ENCODE measurements around the gene DGKH. TPM values are rescaled to one million over a fixed set of nuclear protein-coding genes. Genes with fewer than 3 reads are reported as not detected.
"Not testable (repeated sequence)": the region's sequence is repeated elsewhere in the genome, so short reads cannot be mapped to it uniquely, and the experiment has no call there.

The DGKH gene
- total and polyA plus RNA-seq, 9 donors, result 2.4 to 5.1 (median 2.8) TPM

GRCh38 chr13:42125046-42125445 lies 76.6 kb downstream of the DGKH start:
- Histone ChIP-seq H3K4me1 (ENCODE audit: control insufficient read depth, insufficient read depth, low read length) (no peaks in the 10 kb centered on the region), H3K9me3 (replicated peaks; ENCODE audit: control insufficient read depth, low read depth, low read length) (no peaks in the 10 kb centered on the region), H3K27me3 (ENCODE audit: control insufficient read depth, insufficient read depth, low read length) (no peaks in the 10 kb centered on the region), H3K27ac (ENCODE audit: low read length) (no peak overlapping the region), H3K4me3 (ENCODE audit: low read length) (no peak overlapping the region), H3K36me3 (ENCODE audit: control insufficient read depth, insufficient read depth, low read length) (peaks cover under 1% of the 10 kb centered on the region)
- DNase-seq, result no peak
- 75% methylated on average over 2 of the region's 2 CpGs for whole genome bisulfite sequencing (ENCODE audit: insufficient coverage)

DNA sequence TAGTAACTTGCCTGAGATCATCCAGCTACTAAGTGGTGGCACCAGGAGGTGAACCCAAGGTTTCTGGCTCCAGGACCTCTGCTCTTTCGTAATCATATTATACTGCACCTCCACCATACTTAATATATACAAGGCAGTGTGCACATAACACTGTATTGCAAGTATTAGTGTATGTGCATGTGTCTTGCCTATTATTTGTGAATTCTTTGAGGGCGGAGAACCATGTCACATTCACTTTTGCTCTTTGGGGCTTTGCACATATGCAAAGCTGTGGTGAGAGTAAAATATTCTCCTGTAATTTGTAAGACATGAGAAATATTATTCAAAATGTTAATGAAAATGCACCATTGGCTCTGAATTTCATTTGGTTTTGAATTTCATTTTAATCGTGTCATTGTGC lies 78.6 kb downstream of the DGKH start:
- Histone ChIP-seq H3K4me3 (ENCODE audit: low read length) (no peak overlapping the region), H3K36me3 (ENCODE audit: control insufficient read depth, insufficient read depth, low read length) (peaks cover 3% of the 10 kb centered on the region), H3K4me1 (ENCODE audit: control insufficient read depth, insufficient read depth, low read length) (no peaks in the 10 kb centered on the region), H3K9me3 (replicated peaks; ENCODE audit: control insufficient read depth, low read depth, low read length) (no peaks in the 10 kb centered on the region), H3K27me3 (ENCODE audit: control insufficient read depth, insufficient read depth, low read length) (no peaks in the 10 kb centered on the region), H3K27ac (ENCODE audit: low read length) (no peak overlapping the region)
- DNase-seq, result no peak
- WGBS (ENCODE audit: insufficient coverage), result 100% methylated on average over 1 of the region's 3 CpGs

- WGBS (ENCODE audit: insufficient coverage), result 80% methylated on average over 1 of the region's 3 CpGs
- Histone ChIP-seq H3K36me3 (ENCODE audit: control insufficient read depth, insufficient read depth, low read length) (peaks cover 3% of the 10 kb centered on the region), H3K27me3 (ENCODE audit: control insufficient read depth, insufficient read depth, low read length) (no peaks in the 10 kb centered on the region), H3K4me1 (ENCODE audit: control insufficient read depth, insufficient read depth, low read length) (no peaks in the 10 kb centered on the region), H3K4me3 (ENCODE audit: low read length) (no peak overlapping the region), H3K27ac (ENCODE audit: low read length) (no peak overlapping the region), H3K9me3 (replicated peaks; ENCODE audit: control insufficient read depth, low read depth, low read length) (no peaks in the 10 kb centered on the region)
- DNase-seq, result no peak
Observed at GRCh38 chr13:42129033-42129432, 80.6 kb downstream of the DGKH start.

DNA sequence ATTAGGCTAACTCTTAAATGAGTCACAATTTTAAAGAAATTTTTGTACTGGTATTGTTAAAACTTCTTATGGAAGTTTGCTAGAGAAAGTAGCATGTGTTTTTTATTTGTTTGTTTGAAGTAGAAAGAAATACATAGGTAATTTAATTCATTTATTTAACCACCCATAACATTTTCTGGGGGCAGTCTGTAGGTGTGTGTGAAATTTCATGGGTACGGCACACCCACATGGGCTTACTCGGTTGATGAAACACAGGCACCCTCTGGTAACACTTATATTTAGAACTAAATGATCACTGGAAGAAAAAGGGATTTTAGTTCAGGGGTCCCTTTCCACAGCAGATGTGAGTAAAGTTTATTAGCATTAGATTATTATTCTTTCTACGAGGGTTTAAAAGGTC lies 88.1 kb downstream of the DGKH start:
- DNase-seq, result no peak
- no peak overlapping the region for H3K4me3 ChIP-seq (ENCODE audit: low read length)
- no peaks in the 10 kb centered on the region for H3K27me3 ChIP-seq (ENCODE audit: control insufficient read depth, insufficient read depth, low read length)
- no peaks in the 10 kb centered on the region for H3K36me3 ChIP-seq (ENCODE audit: control insufficient read depth, insufficient read depth, low read length)
- no CpG with 5 or more reads among the region's 3 CpGs for WGBS (ENCODE audit: insufficient coverage)
- H3K4me1 ChIP-seq (ENCODE audit: control insufficient read depth, insufficient read depth, low read length), result no peaks in the 10 kb centered on the region
- H3K27ac ChIP-seq (ENCODE audit: low read length), result no peak overlapping the region
- no peaks in the 10 kb centered on the region for H3K9me3 ChIP-seq (replicated peaks; ENCODE audit: control insufficient read depth, low read depth, low read length)

DNA sequence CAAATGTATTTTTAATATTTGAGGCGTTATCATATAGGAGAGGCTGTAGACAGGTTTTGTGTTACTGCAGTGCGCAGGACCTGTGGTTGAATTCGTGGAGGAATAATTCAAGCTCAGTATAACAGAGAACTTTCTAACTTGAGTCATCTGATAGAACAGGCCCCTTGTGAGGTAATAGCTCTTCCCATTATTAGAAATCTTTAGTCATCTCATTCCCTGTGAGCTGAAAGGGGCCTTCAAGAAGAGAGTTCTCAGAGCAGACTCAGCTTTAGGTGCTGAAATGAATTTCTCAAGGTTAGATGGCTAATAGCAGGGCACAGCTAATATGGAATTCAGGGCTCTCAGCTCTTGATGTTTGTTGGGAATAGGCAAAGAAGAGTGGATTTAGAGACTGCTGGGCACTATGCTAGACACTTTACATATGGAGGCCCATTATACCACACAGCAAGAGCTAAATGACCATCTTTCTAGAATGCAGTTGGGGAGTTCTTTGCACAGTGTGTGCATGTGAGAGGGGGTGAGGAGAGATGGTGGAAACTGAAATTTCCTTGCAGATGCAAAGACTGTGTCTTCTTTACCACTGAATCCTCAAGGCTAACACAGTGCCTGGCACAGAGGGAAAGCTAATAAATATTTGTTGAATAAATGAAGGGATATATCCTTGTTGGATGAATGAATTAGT lies 89.5 kb downstream of the DGKH start:
- H3K9me3 ChIP-seq (replicated peaks; ENCODE audit: control insufficient read depth, low read depth, low read length), result no peaks in the 10 kb centered on the region
- no peak overlapping the region for H3K27ac ChIP-seq (ENCODE audit: low read length)
- no peaks in the 10 kb centered on the region for H3K4me1 ChIP-seq (ENCODE audit: control insufficient read depth, insufficient read depth, low read length)
- H3K27me3 ChIP-seq (ENCODE audit: control insufficient read depth, insufficient read depth, low read length), result no peaks in the 10 kb centered on the region
- no peak for DNase-seq
- H3K4me3 ChIP-seq (ENCODE audit: low read length), result no peak overlapping the region
- no CpG with 5 or more reads among the region's 3 CpGs for WGBS (ENCODE audit: insufficient coverage)
- no peaks in the 10 kb centered on the region for H3K36me3 ChIP-seq (ENCODE audit: control insufficient read depth, insufficient read depth, low read length)

GRCh38 chr13:42140494-42140893 lies 92.0 kb downstream of the DGKH start:
- DNase-seq, result no peak
- Histone ChIP-seq H3K27ac (ENCODE audit: low read length) (no peak overlapping the region), H3K4me3 (ENCODE audit: low read length) (no peak overlapping the region), H3K9me3 (replicated peaks; ENCODE audit: control insufficient read depth, low read depth, low read length) (no peaks in the 10 kb centered on the region), H3K36me3 (ENCODE audit: control insufficient read depth, insufficient read depth, low read length) (no peaks in the 10 kb centered on the region), H3K4me1 (ENCODE audit: control insufficient read depth, insufficient read depth, low read length) (no peaks in the 10 kb centered on the region), H3K27me3 (ENCODE audit: control insufficient read depth, insufficient read depth, low read length) (no peaks in the 10 kb centered on the region)
- no CpG with 5 or more reads among the region's 2 CpGs for WGBS (ENCODE audit: insufficient coverage)

- not testable (repeated sequence) for H3K4me1 ChIP-seq (ENCODE audit: control insufficient read depth, insufficient read depth, low read length); H3K4me3 ChIP-seq (ENCODE audit: low read length); H3K27me3 ChIP-seq (ENCODE audit: control insufficient read depth, insufficient read depth, low read length); H3K36me3 ChIP-seq (ENCODE audit: control insufficient read depth, insufficient read depth, low read length); H3K27ac ChIP-seq (ENCODE audit: low read length); H3K9me3 ChIP-seq (replicated peaks; ENCODE audit: control insufficient read depth, low read depth, low read length); DNase-seq
- no CpG with 5 or more reads among the region's 2 CpGs for WGBS (ENCODE audit: insufficient coverage)
Observed at GRCh38 chr13:42141052-42141451, 92.6 kb downstream of the DGKH start.

GRCh38 chr13:42146359-42146758 lies 97.9 kb downstream of the DGKH start:
- DNase-seq, result no peak
- Histone ChIP-seq H3K27me3 (ENCODE audit: control insufficient read depth, insufficient read depth, low read length) (no peaks in the 10 kb centered on the region), H3K36me3 (ENCODE audit: control insufficient read depth, insufficient read depth, low read length) (no peaks in the 10 kb centered on the region), H3K4me3 (ENCODE audit: low read length) (no peak overlapping the region), H3K4me1 (ENCODE audit: control insufficient read depth, insufficient read depth, low read length) (no peaks in the 10 kb centered on the region), H3K27ac (ENCODE audit: low read length) (no peak overlapping the region), H3K9me3 (replicated peaks; ENCODE audit: control insufficient read depth, low read depth, low read length) (no peaks in the 10 kb centered on the region)
- no CpG with 5 or more reads among the region's 2 CpGs for WGBS (ENCODE audit: insufficient coverage)

DNA sequence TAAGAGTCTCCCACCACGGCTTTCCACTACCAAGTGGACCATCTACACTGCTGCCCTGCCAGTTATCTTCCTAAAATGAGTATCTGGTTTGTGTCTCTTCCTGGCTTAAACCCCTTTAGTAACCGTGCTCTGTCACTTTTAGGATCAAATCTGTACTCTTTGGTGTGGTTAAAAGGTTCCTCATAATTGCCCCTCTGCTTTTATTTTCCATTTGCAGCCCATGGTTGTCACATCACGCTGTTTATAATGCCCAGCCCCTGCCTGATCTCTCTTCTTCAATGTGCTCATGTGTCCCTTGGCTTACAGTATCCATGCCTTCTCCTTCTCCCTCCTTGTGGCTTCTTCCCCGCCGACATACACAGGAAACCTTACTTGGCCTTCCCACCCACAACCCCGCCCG lies 100.1 kb downstream of the DGKH start:
- Histone ChIP-seq H3K27me3 (ENCODE audit: control insufficient read depth, insufficient read depth, low read length) (no peaks in the 10 kb centered on the region), H3K27ac (ENCODE audit: low read length) (no peak overlapping the region), H3K36me3 (ENCODE audit: control insufficient read depth, insufficient read depth, low read length) (no peaks in the 10 kb centered on the region), H3K9me3 (replicated peaks; ENCODE audit: control insufficient read depth, low read depth, low read length) (no peaks in the 10 kb centered on the region), H3K4me1 (ENCODE audit: control insufficient read depth, insufficient read depth, low read length) (no peaks in the 10 kb centered on the region), H3K4me3 (ENCODE audit: low read length) (no peak overlapping the region)
- no peak for DNase-seq
- WGBS (ENCODE audit: insufficient coverage), result 86% methylated on average over 4 of the region's 7 CpGs

- no peaks in the 10 kb centered on the region for H3K36me3 ChIP-seq (ENCODE audit: control insufficient read depth, insufficient read depth, low read length)
- 100% methylated on average over 3 of the region's 4 CpGs for WGBS (ENCODE audit: insufficient coverage)
- no peak for DNase-seq
- no peaks in the 10 kb centered on the region for H3K4me1 ChIP-seq (ENCODE audit: control insufficient read depth, insufficient read depth, low read length)
- H3K27ac ChIP-seq (ENCODE audit: low read length), result no peak overlapping the region
- H3K4me3 ChIP-seq (ENCODE audit: low read length), result no peak overlapping the region
- no peaks in the 10 kb centered on the region for H3K27me3 ChIP-seq (ENCODE audit: control insufficient read depth, insufficient read depth, low read length)
- H3K9me3 ChIP-seq (replicated peaks; ENCODE audit: control insufficient read depth, low read depth, low read length), result no peaks in the 10 kb centered on the region
Observed at GRCh38 chr13:42149136-42149535, 100.7 kb downstream of the DGKH start.

DNA sequence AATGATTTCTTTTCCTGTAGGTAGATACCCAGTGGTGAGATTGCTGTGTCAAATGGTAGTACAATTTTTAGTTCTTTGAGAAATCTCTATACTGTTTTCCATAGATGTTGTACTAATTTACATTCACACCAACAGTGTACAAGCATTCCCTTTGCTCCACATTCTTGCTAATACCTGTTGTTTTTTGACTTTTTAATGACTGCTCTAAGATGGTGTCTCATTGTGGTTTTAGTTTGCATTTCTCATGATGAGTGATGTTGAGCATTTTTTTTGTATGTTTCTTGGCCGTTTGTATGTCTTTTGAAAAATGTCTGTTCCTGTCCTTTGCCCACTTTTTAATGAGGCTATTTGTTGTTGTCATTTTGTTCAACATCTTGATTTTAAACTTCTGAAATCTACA lies 103.3 kb downstream of the DGKH start:
- WGBS (ENCODE audit: insufficient coverage), result no CpG with 5 or more reads among the region's 1 CpG
- Histone ChIP-seq H3K4me3 (ENCODE audit: low read length) (no peak overlapping the region), H3K27me3 (ENCODE audit: control insufficient read depth, insufficient read depth, low read length) (no peaks in the 10 kb centered on the region), H3K4me1 (ENCODE audit: control insufficient read depth, insufficient read depth, low read length) (no peaks in the 10 kb centered on the region), H3K36me3 (ENCODE audit: control insufficient read depth, insufficient read depth, low read length) (no peaks in the 10 kb centered on the region), H3K9me3 (replicated peaks; ENCODE audit: control insufficient read depth, low read depth, low read length) (no peaks in the 10 kb centered on the region), H3K27ac (ENCODE audit: low read length) (no peak overlapping the region)
- DNase-seq, result no peak

Data from muscle of leg (tissue), 11 donors.